SH-SY5Y (cell line): ENCODE measurements around the gene LCP2.
A peak's percentile ranks its signal among the peaks of the same experiment; 100 is the strongest.

Experiments
- GATA2 ChIP-seq: IDR thresholded peaks from 2 replicates; pipeline ENCODE4 v1.6.1; 2011; ENCODE audit warnings: mild to moderate bottlenecking, low read depth, low read length
- GATA3 ChIP-seq: IDR thresholded peaks from 2 replicates; pipeline ENCODE4 v1.6.1; 2011; ENCODE audit warnings: low read depth, mild to moderate bottlenecking, low read length, moderate library complexity

LCP2 gene

DNA sequence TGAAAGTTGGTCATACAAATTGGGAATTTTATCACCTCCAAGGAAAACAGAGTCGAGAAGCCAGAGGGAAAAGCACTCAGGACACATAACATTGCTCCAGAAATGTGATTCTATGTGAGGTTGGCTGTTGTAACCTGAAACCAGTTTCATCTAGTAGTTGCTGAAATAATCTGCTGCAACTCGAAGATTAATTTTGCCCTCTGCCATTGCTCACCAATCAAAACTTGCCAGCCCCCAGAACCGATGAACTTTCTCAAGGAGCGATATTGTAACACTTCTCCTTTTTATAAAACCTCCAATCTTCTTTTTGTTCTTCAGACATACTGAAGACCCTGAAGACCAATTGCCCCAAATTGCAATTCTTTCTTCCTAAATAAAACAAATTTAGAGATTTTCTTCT lies 33.7 kb downstream of the LCP2 start:
- TF ChIP-seq GATA3: no peak
- TF ChIP-seq GATA2: no peak

DNA sequence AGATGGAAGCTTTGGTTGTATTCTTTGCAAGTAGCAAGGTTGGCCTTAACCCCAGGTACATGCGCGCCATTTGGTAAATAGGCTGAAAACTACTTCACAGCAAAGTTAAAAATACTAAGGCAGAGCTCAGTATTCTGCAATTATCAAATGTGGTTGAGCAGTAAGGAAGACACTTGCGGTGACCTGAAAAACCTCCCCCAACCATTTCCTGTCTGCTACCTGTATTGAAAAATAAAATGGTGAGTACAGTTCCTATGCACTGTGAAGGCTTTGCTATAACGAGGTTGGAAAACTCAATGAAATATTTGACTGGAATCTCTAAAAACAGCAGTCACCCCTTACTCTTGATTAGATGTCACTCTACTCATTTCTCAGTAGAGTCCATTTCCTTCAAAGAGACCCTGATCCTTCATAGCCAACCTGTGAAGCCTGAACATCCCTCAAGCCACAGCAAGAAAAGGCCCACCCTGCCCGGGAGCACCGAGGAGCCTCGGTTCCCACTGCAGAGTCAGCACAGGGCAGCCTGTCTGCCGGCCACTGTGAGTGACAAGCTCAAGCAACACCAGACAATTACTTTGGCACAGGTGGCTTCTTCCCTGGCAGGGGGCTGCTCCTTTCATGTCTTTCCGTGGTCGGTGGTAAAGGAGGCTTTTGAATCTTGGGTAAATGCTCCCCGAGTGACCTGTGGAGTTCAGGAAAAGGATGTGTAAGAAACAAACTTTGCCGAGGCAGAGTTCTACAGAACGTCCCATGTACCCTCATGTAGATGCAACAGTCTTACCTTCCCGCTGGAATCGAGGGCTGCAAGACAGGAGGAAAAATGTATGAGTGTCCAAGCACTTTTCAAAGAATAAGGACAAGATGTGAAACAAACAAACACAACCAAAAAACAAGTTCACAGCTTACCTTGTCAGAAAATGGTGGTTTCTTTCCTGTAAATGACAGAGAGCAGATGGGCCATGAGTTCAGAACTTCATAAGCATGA lies 35.2 kb downstream of the LCP2 start:
- TF ChIP-seq GATA2: no peak
- no peak for TF ChIP-seq GATA3

DNA sequence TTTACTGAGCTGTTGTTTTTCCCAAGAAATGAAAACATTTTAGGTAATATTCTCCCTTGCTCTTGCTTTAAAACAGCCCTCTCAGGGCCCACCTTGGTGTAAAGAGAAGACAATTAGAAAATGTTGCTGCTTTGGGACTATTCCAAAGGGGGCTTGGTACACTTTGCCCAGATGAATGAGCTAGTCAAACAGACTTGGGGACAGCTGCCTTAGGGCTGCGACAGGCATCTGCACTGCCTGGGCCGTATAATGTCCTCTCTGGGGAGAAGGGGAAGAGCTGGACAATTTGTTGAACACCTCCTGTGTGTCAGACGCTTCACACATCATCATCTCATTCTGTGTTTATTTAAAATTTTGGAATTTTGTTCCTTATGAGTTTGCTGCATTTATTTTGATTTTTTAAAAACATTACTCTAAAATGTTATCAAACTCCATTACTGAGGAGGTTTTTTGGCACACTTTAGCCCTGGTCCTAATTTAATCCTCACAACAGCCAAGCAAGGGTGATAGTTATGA lies 36.0 kb downstream of the LCP2 start:
- TF ChIP-seq GATA3 (no peak), GATA2 (no peak)

DNA sequence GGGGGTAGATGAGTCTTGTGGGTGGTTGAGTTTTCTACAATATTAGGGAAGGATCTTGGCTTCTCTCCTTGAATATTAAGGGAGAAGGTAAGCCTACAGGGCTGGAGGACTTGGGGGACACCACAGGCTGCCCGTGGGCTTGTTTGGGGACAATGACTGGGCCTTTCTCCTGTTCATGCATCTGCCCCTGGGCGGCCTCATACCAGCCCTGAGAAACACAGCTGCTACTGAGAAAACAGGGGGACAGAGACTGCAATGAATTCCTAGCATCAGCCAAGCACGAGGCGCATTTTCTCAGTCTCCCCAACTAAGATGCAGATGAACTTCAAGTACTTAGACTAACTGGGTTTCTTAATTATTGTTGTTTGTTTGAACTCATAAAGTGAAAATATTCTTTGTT lies 40.2 kb downstream of the LCP2 start:
- TF ChIP-seq GATA3 (no peak), GATA2 (no peak)

DNA sequence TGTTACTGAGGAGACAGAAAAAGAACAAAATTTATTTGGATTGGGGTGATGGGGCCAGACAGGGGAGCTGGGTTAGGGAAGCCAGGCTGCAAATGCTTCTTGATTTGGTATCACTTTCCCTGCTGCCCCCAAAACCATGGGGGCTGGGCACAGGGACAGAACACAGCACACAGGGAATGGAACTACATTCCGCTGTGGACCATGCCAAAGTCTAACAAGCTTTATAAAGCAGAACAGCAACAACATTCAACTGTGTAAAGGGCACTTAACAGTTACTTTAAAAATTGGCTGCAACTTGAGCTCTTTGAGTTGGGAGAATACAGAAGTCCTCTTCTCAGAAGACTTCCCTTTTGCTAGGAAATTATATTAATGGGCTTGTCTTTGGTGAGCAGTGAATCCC lies 41.0 kb downstream of the LCP2 start:
- no peak for TF ChIP-seq GATA3
- TF ChIP-seq GATA2: no peak

DNA sequence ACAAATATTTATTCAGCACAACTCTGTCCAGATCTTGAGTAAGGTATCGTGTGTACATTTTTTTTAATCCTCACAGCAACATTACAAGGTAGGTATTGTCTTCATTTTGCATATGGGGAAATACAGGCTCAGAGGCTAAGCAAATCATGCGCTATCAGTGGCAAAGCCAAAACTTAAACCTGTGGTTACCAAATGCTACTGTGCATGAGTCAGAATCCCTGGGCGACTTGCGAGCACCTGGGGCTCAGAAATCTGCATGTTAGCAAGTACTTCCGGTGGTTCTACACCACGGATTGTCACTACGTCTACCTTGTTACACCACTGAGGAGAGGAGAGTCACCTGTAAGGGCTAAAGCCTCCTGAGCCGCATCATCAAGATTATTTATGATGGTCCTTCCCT lies 43.5 kb downstream of the LCP2 start:
- TF ChIP-seq GATA2: no peak
- TF ChIP-seq GATA3: no peak

DNA sequence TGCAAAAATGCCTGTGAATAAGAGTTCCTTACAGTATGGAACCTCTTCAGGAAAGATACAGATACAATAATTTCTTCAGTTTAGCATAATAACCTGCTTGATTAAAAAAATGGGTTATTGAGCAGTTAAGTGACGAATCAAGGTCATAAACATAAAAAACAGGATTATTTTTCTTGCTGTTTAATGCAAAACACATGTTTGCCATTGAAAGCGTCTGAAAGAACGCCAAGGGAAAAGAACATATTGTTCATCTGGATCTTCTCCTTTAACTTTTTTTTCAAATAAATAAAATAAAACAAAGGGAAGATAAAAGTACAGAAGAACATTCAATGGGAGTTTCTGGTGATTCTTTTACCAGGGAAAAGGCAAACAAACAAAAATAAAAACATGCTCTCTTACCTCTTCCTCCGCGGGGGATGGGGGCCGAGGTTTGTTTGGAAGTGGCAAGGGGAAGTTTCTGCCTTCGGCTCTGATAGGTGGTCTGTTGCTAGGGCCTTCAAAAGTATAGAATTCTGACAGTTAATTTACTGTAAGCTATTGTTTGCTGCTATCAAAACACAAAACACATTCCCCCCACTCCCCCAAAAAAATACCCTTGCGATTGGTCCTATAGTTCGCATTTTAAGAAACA lies 44.7 kb downstream of the LCP2 start:
- no peak for TF ChIP-seq GATA2

DNA sequence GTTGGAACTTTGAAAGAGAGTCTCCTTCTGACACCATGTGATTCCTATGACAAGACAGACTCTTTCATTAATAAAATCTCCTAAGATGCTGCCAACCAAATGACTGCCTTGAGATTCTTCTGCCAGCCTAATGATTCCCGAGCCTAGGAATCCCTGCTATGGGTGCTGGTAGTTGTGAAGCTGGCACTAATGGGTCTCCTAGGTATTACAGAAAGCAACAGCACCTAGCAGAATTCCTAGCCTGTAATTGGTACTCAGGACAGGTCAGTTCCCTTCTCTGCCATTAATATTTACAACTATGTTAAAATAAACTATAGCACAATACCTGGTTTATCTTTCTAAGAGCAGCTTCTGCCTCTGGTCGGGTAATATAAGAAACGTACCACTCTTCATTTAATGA lies 45.5 kb downstream of the LCP2 start:
- TF ChIP-seq GATA3 (no peak), GATA2 (no peak)

DNA sequence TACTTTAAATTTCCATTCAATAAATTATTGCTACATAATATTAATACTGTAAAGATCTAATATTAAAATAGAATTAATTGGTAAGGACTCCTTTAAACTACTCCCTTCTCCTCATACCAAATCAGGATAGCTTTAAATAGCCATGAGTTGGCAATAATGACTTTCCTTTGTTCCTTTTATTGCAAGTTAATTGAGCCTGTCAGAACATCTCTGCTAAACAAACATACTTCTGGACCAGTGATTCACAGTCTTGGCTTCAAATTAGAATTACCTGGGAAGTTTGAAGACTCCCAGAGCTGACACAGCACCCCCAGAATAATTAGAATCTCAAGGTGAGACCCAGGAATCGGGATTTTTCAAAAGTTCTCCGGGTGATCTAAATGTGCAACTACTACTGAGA lies 46.1 kb downstream of the LCP2 start:
- TF ChIP-seq GATA3 (no peak), GATA2 (no peak)

DNA sequence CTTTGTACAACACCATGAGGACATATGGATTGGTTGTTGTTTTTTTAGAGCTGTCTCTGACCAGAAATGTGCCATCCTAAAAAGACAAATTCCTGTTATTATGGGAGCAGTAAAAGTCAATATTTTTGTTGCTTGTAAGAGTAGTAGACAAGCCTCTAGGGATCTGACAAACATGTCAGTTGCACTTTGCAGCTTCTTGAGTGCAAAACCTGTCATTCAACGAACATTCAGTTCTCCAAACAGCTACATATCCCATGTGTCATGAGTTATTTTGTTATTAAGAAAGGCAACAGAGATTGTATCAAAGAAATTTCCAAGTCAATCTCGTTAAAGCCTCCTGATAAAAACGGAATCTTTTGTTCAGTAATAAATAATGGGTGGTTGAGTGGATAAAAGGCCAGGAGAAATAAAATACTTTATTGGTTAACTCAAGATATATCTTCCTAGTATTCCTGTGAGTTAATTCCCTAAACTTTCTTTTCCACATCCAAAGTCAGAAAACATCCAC lies 46.7 kb downstream of the LCP2 start:
- no peak for TF ChIP-seq GATA2
- 0 out of 2 replicates have a peak, but pooled peaks have one; percentile 9 for TF ChIP-seq GATA3

DNA sequence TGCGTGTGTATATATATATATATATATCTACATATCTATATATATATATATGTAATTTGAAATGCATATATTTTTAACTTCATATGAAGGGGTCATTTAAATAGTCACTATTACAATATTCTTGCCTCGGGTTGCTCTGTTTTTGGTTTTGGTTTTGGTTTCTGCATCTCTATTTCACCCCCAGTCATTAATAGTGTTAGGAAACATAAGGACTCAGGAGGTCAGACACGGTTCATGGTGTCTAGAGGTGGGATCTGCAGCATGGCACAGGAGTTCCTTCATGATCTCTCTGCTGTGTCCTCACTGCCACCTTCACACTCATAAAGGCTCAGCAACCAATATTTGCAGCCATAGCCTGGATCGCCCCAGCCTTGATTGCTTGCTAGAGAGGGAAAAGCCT lies 48.2 kb downstream of the LCP2 start:
- no peak for TF ChIP-seq GATA3
- TF ChIP-seq GATA2: no peak

DNA sequence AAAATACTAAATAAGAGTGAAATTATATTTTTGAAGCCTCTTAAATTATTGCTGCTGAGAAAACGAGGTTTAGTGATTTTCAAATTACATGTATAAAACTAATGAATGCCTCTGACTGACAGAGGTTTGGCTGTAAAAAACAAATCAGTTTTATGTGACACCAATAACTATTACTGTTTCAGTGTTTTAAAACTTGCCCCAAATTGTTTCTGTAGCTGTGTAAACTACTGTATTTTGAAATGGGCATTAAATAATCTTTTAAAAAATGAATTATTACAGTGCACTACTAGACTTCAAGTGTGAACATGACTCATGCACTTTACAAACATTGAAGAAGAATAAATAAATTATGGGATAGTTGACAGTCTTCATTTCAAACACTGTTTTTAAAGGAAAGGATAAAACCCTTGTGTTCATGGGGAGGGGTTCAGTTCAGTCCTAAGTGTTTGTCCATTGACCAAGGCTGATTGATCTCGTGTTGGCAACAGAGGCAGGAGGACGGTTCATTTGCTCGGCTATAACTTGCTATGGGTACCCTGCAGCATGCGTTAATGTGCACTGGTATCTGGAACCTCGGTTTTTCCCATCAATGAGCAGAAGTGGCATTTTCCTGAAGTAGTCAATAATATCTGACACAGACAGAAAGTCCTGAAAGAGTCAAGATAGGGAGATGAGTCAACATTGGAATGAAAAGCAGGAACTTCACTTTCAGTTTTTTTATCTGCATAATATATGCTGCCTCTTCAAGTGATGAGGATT lies 49.2 kb downstream of the LCP2 start:
- no peak for TF ChIP-seq GATA2
- TF ChIP-seq GATA3: no peak

DNA sequence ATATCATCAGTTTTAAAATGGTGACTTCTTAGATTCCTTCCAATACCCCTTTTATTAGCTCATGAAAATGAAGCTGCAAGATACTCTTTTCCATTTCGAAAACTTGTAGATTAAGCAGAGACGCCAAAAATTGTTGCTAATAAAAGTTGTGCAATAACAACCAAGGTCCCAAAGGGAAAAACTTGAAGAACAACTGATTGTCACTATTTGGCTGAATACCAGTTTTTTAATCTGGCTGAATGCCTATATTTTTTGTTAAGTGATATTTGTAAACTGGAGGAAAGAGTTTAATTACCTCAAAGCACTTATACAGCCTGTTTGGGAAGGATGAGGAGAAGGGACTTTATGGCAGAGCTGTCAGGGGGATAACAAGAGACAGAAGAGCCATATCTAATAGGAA lies 50.2 kb downstream of the LCP2 start:
- no peak for TF ChIP-seq GATA3
- no peak for TF ChIP-seq GATA2
